Smooth muscle cell (in vitro differentiated cells): ENCODE measurements around the gene ZNF318. TPM values are rescaled to one million over a fixed set of nuclear protein-coding genes. Genes with fewer than 3 reads are reported as not detected.
"Not testable (repeated sequence)": the region's sequence is repeated elsewhere in the genome, so short reads cannot be mapped to it uniquely, and the experiment has no call there.

ENCODE experiments used
- DNase-seq: peaks from one replicate; lab custom pipeline; 2025; ENCODE audit not compliant: unreplicated experiment; lab: John Stamatoyannopoulos, UW
- H2AFZ ChIP-seq: fragments of 200-600 bp; sonication (generic); 2 replicates; pipeline ENCODE4 v1.6.0; 2016; ENCODE audit warnings: antibody characterized with exemption, low read depth, mild to moderate bottlenecking
- H3F3A ChIP-seq: fragments of 200-600 bp; sonication (generic); 2 replicates; pipeline ENCODE4 v1.6.0; 2017; ENCODE audit warnings: antibody characterized with exemption, low read depth
- H3K27ac ChIP-seq: fragments of 200-600 bp; sonication (generic); 2 replicates; pipeline ENCODE4 v1.5.1; 2016; ENCODE audit warnings: low read depth, mild to moderate bottlenecking
- H3K27me3 ChIP-seq: fragments of 200-600 bp; sonication (generic); 2 replicates; pipeline ENCODE4 v1.6.1; 2016; ENCODE audit warnings: low read depth, mild to moderate bottlenecking
- H3K36me3 ChIP-seq: fragments of 200-600 bp; sonication (generic); 2 replicates; pipeline ENCODE4 v1.5.1; 2016; ENCODE audit warnings: low read depth
- H3K4me1 ChIP-seq: fragments of 200-600 bp; sonication (generic); 2 replicates; pipeline ENCODE4 v1.5.1; 2016; ENCODE audit warnings: low read depth
- H3K4me2 ChIP-seq: fragments of 200-600 bp; sonication (generic); 2 replicates; pipeline ENCODE4 v1.6.0; 2016; ENCODE audit warnings: mild to moderate bottlenecking
- H3K4me3 ChIP-seq: fragments of 200-600 bp; sonication (generic); 2 replicates; pipeline ENCODE4 v1.5.1; 2016; ENCODE audit warnings: mild to moderate bottlenecking
- H3K79me2 ChIP-seq: fragments of 200-600 bp; sonication (generic); 2 replicates; pipeline ENCODE4 v1.6.0; 2016; ENCODE audit warnings: low read depth, mild to moderate bottlenecking
- H3K9ac ChIP-seq: fragments of 200-600 bp; sonication (generic); 2 replicates; pipeline ENCODE4 v1.6.0; 2016; ENCODE audit warnings: low read depth
- H3K9me3 ChIP-seq: fragments of 200-600 bp; sonication (generic); replicated peaks from 2 replicates; pipeline ENCODE4 v1.5.1; 2016; ENCODE audit warnings: low read depth
- H4K20me1 ChIP-seq: fragments of 200-600 bp; sonication (generic); 2 replicates; pipeline ENCODE4 v1.6.0; 2016; ENCODE audit warnings: low read depth
- CTCF ChIP-seq: fragments of 200-600 bp; sonication (generic); IDR thresholded peaks from 2 replicates; pipeline ENCODE4 v1.5.1; 2017; ENCODE audit warnings: borderline replicate concordance, mild to moderate bottlenecking, antibody characterized with exemption; ENCODE audit not compliant: insufficient read depth, poor library complexity, severe bottlenecking
- WGBS: methylation state at CpG from one replicate; pipeline ENCODE4 v1.1.7; 2016; ENCODE audit warnings: low lambda C conversion rate; 5-methylcytosine and 5-hydroxymethylcytosine counted together
- polyA plus RNA-seq: library from polyadenylated mRNA; unstranded; fragments of >200 nt; fragmentation: Nextera tagmentation; extraction: Ambion mirVana; gene quantifications from 2 replicates; pipeline ENCODE4 v1.2.1, GENCODE V29; 2016
- total RNA-seq: library from RNA; depleted of rRNA; stranded (reverse); fragments of >200 nt; gene quantifications from 2 replicates; pipeline ENCODE4 v1.2.3, GENCODE V29; 2014

ZNF318 gene
- total RNA-seq (13.8 and 14.7 TPM in 2 replicates), polyA plus RNA-seq (5.8 and 6.7 TPM in 2 replicates)

DNA sequence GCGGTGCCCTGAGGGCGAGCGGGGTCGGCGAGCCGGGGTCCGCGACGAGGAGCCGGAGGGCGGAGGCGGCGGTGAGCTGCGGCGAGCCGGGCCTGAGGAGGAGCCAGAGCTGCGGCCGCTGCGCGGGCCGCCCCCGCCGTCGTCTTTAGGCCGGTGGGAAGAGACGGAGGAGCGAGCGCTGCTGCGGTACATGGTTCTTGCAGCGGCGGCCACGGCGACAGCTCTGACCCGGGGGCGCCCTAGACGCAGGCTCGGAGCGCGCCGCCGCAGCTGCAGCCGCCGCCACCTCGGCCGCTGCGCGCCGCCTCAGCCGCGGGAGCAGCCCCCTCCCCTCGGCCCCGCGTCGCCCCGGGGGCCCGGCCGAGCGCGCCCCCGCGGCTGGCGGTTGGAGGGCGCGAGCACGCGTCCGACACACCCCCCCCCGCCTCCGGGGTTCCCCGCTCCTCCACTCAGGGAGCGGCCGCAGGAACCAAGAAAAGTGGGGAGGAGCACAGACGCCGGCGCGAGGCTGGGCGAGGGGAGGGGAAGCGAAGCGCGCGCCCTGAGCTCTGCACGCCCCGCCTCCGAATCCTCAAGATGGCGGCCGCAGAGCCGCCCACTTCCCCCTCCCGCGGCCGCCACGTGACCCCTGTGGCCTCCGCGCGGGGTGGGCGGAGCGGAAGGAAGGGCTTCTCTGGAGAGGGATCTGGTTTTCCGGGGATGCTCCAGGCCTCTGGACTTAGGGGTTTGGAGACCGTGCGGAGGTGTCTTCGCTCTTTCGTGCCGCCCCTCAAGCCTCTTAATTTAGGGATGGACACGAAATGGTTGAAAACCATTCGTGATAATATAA is at the start of gene ZNF318:
Gene ZNF318, minus strand, starts transcription at position 474 of the 829 bp plus-strand sequence. Its CDS starts 282 bp downstream, at position 192.
- H3K4me1 ChIP-seq = peaks cover 9% of the 10 kb centered on the region
- peak within 1 kb of the TSS; percentile 65 for H3K27ac ChIP-seq
- 2% methylated on average over 61 of the region's 104 CpGs for WGBS
- H3F3A ChIP-seq = peaks cover 4% of the 10 kb centered on the region
- H3K9me3 ChIP-seq = no peaks in the 10 kb centered on the region
- peak within 1 kb of the TSS; percentile 97 for H3K4me2 ChIP-seq
- H3K27me3 ChIP-seq = no peaks in the 10 kb centered on the region
- peak within 1 kb of the TSS; percentile 92 for H3K4me3 ChIP-seq
- DNase-seq = peak; percentile 82
- peak within 1 kb of the TSS; percentile 81 for H3K9ac ChIP-seq
- H3K36me3 ChIP-seq = peaks cover 10% of the 10 kb centered on the region
- H4K20me1 ChIP-seq = peaks cover 15% of the 10 kb centered on the region
- no peak for TF ChIP-seq CTCF
- H2AFZ ChIP-seq = peak within 1 kb of the TSS; percentile 96
- peaks cover 40% of the 10 kb centered on the region for H3K79me2 ChIP-seq

DNA sequence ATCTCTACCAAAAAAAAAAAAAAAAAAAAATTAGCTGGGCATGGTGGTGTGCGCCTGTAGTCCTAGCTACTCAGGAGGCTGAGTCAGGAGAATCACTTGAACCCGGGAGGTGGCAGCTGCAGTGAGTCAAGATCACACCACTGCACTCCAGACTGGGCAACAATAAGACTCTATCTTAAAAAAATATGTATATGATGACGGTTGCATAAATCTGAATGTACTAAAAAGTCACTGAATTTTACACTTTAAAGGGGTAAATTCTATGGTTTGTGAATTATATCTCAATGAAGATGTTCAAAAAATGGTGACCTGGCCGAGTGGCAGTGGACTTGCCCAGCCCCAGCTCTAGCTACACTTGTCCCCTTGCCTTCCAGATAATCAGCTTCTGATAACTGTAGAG is 47.5 kb upstream of the ZNF318 start:
- H3F3A ChIP-seq = no peaks in the 10 kb centered on the region
- no peaks in the 10 kb centered on the region for H3K27me3 ChIP-seq
- no peak overlapping the region for H3K4me3 ChIP-seq
- H3K9me3 ChIP-seq = no peaks in the 10 kb centered on the region
- WGBS = 86% methylated on average over 4 of the region's 4 CpGs
- no peak for TF ChIP-seq CTCF
- no peaks in the 10 kb centered on the region for H3K79me2 ChIP-seq
- H4K20me1 ChIP-seq = no peaks in the 10 kb centered on the region
- no peak overlapping the region for H2AFZ ChIP-seq
- H3K9ac ChIP-seq = no peak overlapping the region
- no peak overlapping the region for H3K4me2 ChIP-seq
- H3K36me3 ChIP-seq = no peaks in the 10 kb centered on the region
- H3K4me1 ChIP-seq = no peaks in the 10 kb centered on the region
- DNase-seq = no peak
- H3K27ac ChIP-seq = no peak overlapping the region

DNA sequence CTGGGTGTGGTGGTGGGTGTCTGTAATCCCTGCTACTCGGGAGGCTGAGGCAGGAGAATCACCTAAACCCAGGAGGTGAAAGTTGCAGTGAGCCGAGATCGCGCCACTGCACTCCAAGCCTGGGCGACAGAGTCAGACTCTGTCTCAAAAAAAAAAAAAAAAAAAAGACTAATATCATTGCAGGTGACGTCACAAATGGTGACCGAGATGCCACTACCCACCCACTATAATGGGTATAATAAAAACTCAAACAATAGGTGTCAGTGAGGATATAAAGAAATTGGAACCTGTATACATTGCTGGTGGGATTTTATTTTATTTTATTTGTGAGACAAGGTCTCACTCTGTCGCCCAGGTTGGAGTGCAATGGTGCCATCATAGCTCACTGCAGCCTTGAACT is 45.8 kb upstream of the ZNF318 start:
- H4K20me1 ChIP-seq, H3K9ac ChIP-seq, H3K4me2 ChIP-seq, H3K27ac ChIP-seq, H3F3A ChIP-seq, DNase-seq, H3K4me3 ChIP-seq, H3K4me1 ChIP-seq, H2AFZ ChIP-seq, H3K9me3 ChIP-seq, H3K79me2 ChIP-seq, H3K27me3 ChIP-seq, H3K36me3 ChIP-seq: not testable (repeated sequence)
- WGBS = 89% methylated on average over 8 of the region's 8 CpGs

- Histone ChIP-seq H3F3A (no peaks in the 10 kb centered on the region), H3K9me3 (no peaks in the 10 kb centered on the region), H3K36me3 (no peaks in the 10 kb centered on the region), H3K27ac (no peak overlapping the region), H3K27me3 (no peaks in the 10 kb centered on the region), H3K79me2 (no peaks in the 10 kb centered on the region), H3K9ac (no peak overlapping the region), H2AFZ (no peak overlapping the region), H3K4me3 (no peak overlapping the region), H3K4me1 (no peaks in the 10 kb centered on the region), H3K4me2 (no peak overlapping the region), H4K20me1 (no peaks in the 10 kb centered on the region)
- 91% methylated on average over 2 of the region's 2 CpGs for WGBS
- TF ChIP-seq CTCF = no peak
- DNase-seq = no peak
Measured at GRCh38 chr6:43413002-43413401, 43.6 kb upstream of the ZNF318 start.
